NCI-H748 treated with DMSO at 0.1 percent for 48 hours (cell line): ENCODE data around the gene CYCS.
"Not testable (repeated sequence)": the region's sequence is repeated elsewhere in the genome, so short reads cannot be mapped to it uniquely, and the experiment has no call there.

Experiments used
- DNase-seq: peaks from one replicate; lab custom pipeline; 2025; lab: John Stamatoyannopoulos, UW

CYCS gene

DNA sequence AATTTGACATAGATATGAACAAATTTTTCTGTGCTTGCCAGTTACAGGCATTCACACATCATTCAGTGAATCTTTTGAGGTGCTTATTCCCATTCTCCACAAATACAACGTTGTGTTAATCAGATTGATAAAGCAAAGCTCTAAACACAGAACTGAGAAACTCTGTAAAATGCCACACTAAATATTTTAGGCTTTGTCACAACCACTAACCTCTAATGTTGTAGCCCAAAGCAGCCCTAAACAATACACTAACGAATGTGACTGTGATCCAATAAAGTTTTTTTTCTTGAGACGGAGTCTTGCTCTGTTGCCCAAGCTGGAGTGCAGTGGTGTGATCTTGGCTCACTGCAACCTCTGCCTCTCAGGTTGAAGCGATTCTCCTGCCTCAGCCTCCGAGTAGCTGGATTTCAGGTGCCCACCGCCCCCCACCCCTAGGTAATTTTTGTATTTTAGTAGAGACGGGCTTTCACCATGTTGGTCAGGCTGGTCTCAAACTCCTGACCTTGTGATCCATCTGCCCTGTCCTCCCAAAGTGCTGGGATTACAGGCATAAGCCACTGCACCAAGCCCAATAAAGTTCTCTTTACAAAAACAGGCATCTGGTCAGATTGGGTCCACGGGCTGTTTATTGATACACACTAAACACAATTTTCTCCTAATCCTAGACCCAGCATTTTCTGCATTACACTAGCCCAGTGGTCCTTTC lies 6.9 kb downstream of the CYCS start:
- no peak for DNase-seq

- no peak for DNase-seq
Measured at GRCh38 chr7:25117226-25118047, 7.6 kb downstream of the CYCS start.

DNA sequence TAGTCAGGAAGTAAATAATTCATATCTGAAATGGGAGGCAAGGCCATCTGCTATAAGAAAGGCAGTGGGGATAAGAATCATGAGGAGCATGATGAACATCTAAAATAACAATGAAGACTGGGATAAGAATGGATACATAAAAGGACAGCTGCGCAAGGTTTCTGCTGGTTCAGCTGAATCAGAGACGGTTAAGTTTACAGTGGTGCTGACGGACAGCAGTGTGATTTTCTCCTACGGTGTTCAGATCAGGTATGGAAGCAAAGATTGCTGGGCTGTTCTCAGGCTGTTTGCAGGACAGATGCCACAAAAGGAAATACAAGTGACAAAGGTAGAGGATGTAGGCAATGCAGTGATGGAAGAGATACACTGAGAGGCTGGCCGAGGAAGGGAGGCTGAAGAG lies 8.4 kb downstream of the CYCS start:
- DNase-seq, result no peak

- DNase-seq, result not testable (repeated sequence)
Measured at GRCh38 chr7:25110514-25110913, 14.5 kb downstream of the CYCS start.

DNA sequence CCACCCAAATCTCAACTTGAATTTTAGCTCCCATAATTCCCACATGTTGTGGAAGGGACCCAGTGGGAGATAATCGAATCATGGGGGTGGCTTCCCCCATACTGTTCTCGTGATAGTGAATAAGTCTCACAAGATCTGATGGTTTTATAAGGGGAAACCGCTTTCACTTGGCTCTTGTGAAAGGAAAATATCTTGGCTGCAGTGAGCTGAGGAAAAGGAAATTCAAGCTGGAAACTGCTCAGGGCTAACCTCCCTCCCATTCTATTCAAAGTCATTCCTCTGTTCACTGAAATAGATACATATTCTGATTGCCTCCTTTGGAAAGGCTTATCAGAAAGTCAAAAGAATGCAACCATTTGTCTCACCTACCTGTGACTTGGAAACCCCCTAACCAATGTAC lies 15.8 kb downstream of the CYCS start:
- no peak for DNase-seq

GRCh38 chr7:25105911-25106310 lies 19.1 kb downstream of the CYCS start:
- DNase-seq, result no peak

DNA sequence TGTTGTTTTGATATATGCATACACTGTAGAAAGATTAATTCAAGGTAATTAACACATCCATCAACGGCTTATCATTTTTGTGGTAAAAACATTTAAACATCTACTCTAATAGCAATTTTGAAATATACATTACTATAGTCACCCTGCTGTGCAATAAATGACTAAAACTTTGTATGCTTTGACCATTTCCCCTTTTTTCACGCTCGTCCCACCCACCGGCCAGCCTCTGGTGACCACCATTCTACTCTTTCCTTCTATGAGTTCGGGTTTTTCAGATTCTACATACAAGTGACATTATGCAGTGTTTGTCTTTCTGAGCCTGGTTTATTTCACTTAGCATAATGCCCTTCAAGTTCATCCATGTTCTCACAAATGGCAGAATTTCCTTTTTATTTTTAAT lies 21.3 kb downstream of the CYCS start:
- no peak for DNase-seq

DNA sequence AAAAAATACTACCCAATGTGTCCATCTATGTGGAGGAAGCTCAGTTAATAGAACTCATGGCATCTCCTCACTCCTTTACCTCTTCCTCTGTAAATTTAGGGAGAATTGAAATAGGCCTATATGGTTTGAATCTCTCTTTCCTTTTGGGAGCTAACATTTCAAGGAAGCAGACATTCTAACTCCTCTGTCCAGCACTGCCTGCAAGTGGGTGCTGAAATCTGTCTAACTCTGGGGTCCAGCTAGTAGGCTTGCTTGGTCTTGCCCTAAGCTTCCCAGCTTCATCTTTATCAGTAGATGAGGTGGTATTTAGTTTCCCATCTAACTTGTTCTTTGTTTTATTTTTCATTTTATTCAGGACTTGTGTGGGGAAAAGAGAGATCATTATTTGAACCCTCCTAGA lies 23.2 kb downstream of the CYCS start:
- DNase-seq, result no peak

DNA sequence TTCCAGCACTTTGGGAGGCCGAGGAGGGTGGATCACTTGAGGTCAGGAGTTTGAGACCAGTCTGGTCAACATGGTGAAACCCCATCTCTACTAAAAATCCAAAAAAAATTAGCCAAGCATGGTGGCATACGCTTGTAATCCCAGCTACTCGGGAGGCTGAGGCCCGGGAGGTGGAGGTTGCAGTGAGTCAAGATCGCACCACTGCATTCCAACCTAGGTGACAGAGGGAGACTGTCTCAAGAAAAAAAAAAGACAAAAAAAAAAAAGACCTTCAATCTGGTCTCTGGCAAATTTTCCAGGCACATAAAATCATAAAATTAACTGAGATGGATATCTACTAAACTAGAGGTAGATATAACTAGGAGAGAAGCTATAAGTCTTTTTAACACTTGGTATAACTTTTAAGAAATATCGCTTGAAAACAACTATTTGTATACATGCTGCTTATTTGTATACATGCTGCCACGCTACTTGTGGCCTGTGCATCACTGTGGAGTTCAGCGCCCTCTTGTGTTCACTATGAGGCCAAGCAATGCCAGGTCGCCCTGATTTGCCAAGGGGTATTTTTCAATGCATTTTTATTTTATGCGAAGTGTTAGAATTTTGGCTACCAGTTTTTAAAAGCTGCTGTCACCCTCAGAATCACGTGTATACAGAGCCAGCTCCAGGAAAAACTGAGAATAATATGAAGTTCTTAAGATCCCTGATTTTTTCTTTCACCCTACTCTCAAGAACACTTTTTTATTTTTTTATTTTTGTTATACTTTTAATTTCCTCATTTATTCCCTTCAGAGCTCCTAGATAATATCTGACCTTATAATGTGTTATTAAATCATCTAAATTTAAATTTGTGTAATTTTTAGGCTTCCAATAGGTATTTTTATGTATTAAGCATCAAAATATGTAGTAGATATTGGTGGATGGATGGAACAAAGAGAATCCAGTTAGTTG lies 26.7 kb downstream of the CYCS start:
- DNase-seq, result peak; percentile 69

DNA sequence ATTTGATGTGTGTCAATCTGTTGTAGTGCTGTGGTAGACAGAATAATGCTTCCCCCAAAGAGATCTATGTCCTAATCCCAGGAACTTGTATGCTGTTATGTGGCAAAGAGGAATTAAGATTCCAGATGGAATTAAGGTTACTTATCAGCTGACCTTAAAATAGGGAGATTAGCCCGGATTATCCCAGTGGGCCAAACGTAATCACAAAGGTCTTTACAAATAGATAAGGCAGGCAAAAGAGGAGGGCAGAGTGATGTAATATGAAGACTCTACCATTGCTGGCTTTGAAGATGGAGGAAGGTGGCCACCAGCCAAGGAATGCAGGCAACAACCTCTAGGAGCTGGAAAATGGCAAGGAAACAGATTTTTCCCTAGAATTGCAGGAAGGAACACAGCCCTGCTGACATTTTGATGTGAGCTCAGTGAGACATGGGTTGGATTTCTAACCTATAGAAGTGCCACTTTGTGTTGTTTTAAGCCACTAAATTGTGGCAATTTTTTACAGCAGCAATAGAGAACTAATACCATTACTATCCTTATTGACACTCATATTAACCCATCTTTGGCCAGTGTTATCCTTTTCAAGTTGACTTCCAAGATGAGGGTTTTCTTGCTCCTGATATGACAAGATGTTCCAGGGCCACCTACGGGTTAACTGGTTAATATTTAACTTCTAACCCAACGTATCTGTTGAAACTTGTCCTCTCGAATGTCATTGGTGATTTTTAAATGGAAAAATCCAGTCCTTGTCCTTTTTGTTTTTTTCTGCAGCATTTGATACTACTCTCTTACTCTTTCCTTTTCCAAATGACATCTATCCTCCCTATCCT lies 29.3 kb downstream of the CYCS start:
- no peak for DNase-seq

DNA sequence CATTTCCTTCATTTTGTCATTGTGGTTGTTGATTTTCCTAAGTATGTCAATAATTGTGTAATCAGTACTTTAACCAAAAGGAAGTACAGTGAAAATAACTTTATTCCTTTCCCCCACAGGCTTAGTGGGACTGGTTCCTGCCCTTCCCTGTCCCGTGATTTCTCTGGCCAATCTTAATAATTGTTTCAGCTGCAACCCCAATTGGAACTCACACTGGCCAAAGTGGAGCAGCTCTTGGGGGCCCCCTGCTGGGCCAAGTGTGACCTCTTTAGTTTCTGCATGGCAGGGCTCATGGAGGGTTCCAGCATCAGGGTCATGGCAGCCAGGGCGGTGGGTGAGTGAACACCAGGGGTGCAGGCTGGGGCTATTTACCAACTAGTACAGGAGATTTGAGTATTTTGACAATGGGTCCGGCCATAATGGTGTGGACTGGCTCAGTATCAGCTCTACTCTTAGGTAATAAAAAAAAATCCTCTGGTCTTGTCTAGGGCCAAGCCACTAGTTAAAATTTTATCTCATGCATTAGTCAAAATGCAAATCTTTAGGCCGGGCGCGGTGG lies 31.7 kb downstream of the CYCS start:
- peak; percentile 69 for DNase-seq

- no peak for DNase-seq
Measured at GRCh38 chr7:25091779-25092178, 33.3 kb downstream of the CYCS start.

DNA sequence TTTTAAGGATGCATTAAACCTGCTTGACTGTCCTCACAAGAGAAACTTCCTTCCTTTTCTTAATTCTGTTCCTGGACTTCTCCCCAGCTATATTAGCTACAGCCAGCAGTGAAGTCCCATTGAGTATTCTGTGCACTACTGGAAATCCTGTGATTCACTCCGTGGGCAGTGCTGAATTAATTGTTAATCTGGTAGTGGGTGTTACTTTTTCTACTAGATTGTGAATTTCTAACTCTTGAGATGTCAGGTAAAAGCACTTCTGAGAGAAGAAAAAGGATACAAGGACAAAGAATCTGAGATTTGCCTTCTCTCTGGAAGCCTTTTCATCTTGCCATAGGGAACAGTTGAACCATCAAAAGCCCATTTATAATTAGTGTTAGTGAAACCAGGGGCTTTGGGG lies 33.9 kb downstream of the CYCS start:
- DNase-seq, result no peak

DNA sequence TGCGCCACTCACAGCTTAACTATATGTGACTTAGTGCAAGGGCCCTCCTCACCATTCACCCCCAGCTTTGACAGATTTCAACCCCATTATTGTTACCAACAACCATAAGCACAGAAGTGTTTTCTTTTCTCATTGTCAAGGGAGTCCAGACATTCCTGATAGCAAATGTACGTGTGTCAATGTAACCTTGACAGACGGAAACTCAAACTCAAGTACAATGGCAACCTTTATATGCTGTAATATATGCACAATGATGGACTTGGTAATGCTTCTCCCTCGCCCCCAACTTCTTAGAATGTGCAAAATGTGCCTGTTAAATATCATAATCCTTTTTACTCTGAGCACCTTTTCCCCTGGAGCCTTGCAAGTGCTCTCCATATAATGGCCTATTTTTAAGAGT lies 34.7 kb downstream of the CYCS start:
- no peak for DNase-seq

GRCh38 chr7:25087855-25088254 lies 37.2 kb downstream of the CYCS start:
- DNase-seq, result no peak

GRCh38 chr7:25084821-25085220 lies 40.2 kb downstream of the CYCS start:
- DNase-seq, result no peak

DNA sequence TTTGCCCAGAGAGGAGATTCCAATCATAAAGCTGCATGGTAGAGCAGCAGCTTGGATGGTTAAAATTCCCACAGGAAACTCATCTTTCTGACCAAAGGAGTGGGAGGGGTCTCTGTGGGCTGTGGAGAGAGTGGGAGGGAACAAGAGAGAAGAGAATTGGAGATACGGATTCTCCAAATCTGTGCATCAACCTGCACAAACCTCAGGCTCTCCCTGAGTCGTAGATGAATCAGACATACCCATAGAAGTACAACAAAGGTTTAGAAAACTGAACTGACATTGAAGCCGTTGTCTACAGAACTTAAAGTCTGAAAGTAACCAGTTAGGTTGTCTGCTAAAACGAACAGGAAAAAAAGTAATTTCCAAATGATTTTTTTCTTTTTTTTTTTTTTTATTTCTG lies 41.9 kb downstream of the CYCS start:
- no peak for DNase-seq

GRCh38 chr7:25082041-25082440 lies 43.0 kb downstream of the CYCS start:
- not testable (repeated sequence) for DNase-seq

- no peak for DNase-seq
Measured at GRCh38 chr7:25077096-25077495, 48.0 kb downstream of the CYCS start.

DNA sequence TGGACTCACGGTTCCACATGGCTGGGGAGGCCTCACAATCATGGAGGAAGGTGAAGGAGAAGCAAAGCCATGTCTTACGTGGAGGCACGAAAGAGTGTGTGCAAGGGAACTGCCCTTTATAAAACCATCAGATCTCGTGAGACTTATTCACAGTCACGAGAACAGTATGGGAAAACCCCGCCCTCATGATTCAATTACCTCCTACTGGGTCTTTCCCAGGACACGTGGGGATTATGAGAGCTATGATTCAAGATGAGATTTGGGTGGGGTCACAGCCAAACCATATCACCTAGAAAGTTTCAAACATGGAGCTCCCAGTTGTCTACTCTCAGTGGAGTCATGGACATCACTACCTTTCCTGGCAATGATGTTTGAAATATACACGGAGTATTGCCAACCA lies 49.6 kb downstream of the CYCS start:
- no peak for DNase-seq

DNA sequence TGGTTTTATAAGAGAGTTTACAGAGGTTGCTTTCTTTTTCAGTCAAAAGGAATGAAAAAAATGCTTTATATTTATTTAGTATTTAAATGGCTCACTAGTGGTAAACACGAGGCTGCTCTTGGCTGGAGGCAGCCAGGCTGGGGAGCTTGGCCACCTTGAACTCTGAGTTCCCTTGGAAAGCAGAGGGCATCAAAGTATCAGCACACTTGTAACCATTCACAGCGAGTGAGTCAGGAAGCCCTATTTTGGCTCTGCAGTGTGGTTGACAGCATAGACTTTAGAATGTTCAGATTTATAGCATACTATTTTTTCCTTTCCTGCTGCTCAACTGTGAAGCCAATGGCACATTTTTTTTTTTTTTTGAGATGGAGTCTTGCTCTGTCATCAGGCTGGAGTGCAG lies 51.6 kb downstream of the CYCS start:
- DNase-seq, result no peak
